Measurements from ENCODE around the gene SDK1. TPM values are rescaled to one million over a fixed set of nuclear protein-coding genes. Genes with fewer than 3 reads are reported as not detected.

Gene SDK1
- total and polyA plus RNA-seq, 10 of the 15 experiments (the other 5 are each of a cell fraction or from before 2014, with no cell fraction given) = 0.14 to 0.33 TPM; not detected in 8

DNA sequence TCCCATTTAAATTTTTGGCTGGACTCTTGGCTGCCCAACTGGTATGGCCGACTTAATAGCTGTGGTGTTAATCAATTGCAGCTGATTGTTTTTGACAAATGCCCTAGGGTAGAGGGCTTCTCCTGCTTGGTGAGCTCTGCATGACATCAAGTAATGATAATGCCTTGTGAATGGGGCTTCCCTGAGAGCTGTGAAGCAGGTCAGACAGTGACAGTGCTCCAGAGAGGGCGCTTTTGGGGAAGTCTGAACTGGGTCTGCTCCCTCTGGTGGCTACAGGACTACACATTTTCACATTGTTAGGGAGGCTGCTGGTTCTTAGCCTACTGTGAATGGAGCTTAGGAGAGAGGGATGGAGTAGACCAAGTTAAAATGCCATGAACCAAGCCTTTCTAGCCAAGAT is 98.8 kb downstream of the SDK1 start:
- Histone ChIP-seq H3K4me3 (no peak overlapping the region), H3K4me2 (ENCODE audit: control insufficient read depth, insufficient read depth) (no peak overlapping the region), H3K4me1 (ENCODE audit: control insufficient read depth, insufficient read depth, low read length) (no peaks in the 10 kb centered on the region), H3K9me3 (replicated peaks; ENCODE audit: control insufficient read depth, insufficient read depth, low read length) (no peaks in the 10 kb centered on the region), H3K79me2 (ENCODE audit: control insufficient read depth, insufficient read depth, low read length) (no peaks in the 10 kb centered on the region), H2AFZ (ENCODE audit: control insufficient read depth, low read depth, low read length) (no peak overlapping the region), H3K36me3 (ENCODE audit: control insufficient read depth in 2 of 2, insufficient read depth in 2 of 2, low read length in 1 of 2) (no peaks in the 10 kb centered on the region), H3K27me3 (replicated peaks in 1 of 2; ENCODE audit: control insufficient read depth in 2 of 2, insufficient read depth in 2 of 2, low read length in 1 of 2) (no peaks in the 10 kb centered on the region), H4K20me1 (ENCODE audit: control insufficient read depth, insufficient read depth) (no peaks in the 10 kb centered on the region), H3K27ac (ENCODE audit: control insufficient read depth, insufficient read depth) (no peak overlapping the region), H3K9ac (ENCODE audit: control insufficient read depth, insufficient read depth, low read length) (no peak overlapping the region)
- 0% methylated on average over 2 of the region's 2 CpGs for WGBS (ENCODE audit: insufficient coverage, insufficient replicate concordance, low lambda C conversion rate, missing lambda C conversion rate)
- DNase-seq (ENCODE audit: low read depth, low spot score) (no peak), FAIRE-seq (no peak), ATAC-seq (peak; percentile 46)
- in situ Hi-C loops (cut with MboI) (no loop called here), intact Hi-C loops (cut with micrococcal nuclease; ENCODE audit: unreplicated experiment) (loop anchor here (5.0 kb wide), 1 partner anchor 47 kb away; no protein-coding TSS in a partner anchor)
- ChIA-PET SMC1A (ENCODE audit: uncharacterized antibody, unreplicated experiment) (no interaction called here), POLR2A (no interaction called here), CTCF (interaction anchor here (0.7 to 1.7 kb wide), 5 partner anchors 10 to 535 kb away, joined by 3 to 5 read pairs (median 3); no protein-coding TSS in a partner anchor), RAD21 (ENCODE audit: unreplicated experiment) (no interaction called here)
- no peak for TF ChIP-seq CBX3 (IDR thresholded peaks at IDR 0.05; ENCODE audit: borderline replicate concordance, low read depth)
- TF ChIP-seq, protein P1, sequence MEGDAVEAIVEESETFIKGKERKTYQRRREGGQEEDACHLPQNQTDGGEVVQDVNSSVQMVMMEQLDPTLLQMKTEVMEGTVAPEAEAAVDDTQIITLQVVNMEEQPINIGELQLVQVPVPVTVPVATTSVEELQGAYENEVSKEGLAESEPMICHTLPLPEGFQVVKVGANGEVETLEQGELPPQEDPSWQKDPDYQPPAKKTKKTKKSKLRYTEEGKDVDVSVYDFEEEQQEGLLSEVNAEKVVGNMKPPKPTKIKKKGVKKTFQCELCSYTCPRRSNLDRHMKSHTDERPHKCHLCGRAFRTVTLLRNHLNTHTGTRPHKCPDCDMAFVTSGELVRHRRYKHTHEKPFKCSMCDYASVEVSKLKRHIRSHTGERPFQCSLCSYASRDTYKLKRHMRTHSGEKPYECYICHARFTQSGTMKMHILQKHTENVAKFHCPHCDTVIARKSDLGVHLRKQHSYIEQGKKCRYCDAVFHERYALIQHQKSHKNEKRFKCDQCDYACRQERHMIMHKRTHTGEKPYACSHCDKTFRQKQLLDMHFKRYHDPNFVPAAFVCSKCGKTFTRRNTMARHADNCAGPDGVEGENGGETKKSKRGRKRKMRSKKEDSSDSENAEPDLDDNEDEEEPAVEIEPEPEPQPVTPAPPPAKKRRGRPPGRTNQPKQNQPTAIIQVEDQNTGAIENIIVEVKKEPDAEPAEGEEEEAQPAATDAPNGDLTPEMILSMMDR (IDR thresholded peaks at IDR 0.05 in 2 of 3, conservative IDR thresholded peaks at IDR 0.05 in 1 of 3; ENCODE audit: control insufficient read depth in 2 of 3, extremely low read depth in 1 of 3, insufficient read depth in 1 of 3, low read depth in 3 of 3, low read length in 3 of 3) = peak; percentile 10 to 26 (median 10); a peak in 2 of 6 replicates
- BruUV-seq (replicated peaks) = no TSS peak

DNA sequence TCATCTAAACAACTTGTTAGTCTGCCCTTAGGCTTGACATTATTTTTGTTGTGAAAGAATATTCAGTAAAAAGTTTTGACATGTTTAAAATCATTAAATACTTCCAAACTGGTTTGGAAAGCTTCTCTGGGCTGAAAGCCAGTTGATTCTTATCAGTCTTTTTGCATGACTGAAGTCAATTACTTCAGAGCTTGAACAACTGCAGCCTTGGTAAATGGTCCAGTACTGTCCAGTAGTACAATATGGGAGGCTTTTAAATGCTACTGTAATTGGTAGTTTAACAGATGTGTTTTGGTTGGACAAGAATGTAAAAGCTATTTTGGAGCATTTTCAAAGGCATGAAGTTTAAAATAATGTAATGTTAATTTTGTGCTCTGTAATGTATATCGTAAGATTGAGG is 103.4 kb downstream of the SDK1 start:
- DNase-seq (ENCODE audit: low read depth, low spot score) (no peak), ATAC-seq (no peak), FAIRE-seq (no peak)
- Histone ChIP-seq H2AFZ (ENCODE audit: control insufficient read depth, low read depth, low read length) (no peak overlapping the region), H3K27ac (ENCODE audit: control insufficient read depth, insufficient read depth) (no peak overlapping the region), H3K4me2 (ENCODE audit: control insufficient read depth, insufficient read depth) (no peak overlapping the region), H3K36me3 (ENCODE audit: control insufficient read depth in 2 of 2, insufficient read depth in 2 of 2, low read length in 1 of 2) (no peaks in the 10 kb centered on the region), H3K79me2 (ENCODE audit: control insufficient read depth, insufficient read depth, low read length) (no peaks in the 10 kb centered on the region), H3K4me1 (ENCODE audit: control insufficient read depth, insufficient read depth, low read length) (no peaks in the 10 kb centered on the region), H3K4me3 (no peak overlapping the region), H4K20me1 (ENCODE audit: control insufficient read depth, insufficient read depth) (no peaks in the 10 kb centered on the region), H3K27me3 (replicated peaks in 1 of 2; ENCODE audit: control insufficient read depth in 2 of 2, insufficient read depth in 2 of 2, low read length in 1 of 2) (no peaks in the 10 kb centered on the region), H3K9ac (ENCODE audit: control insufficient read depth, insufficient read depth, low read length) (no peak overlapping the region), H3K9me3 (replicated peaks; ENCODE audit: control insufficient read depth, insufficient read depth, low read length) (no peaks in the 10 kb centered on the region)
- RAD21 ChIA-PET (ENCODE audit: unreplicated experiment) = no interaction called here
- no TSS peak for BruUV-seq (replicated peaks)
- in situ Hi-C loops (cut with MboI) = no loop called here
- POLR2A ChIA-PET = no interaction called here
- SMC1A ChIA-PET (ENCODE audit: uncharacterized antibody, unreplicated experiment) = interaction anchor here (0.5 kb wide), 1 partner anchor 23 kb away, joined by 3 read pairs; no protein-coding TSS in a partner anchor
- CTCF ChIA-PET = interaction anchor here (1.0 kb wide), 1 partner anchor 29 kb away, joined by 3 read pairs; no protein-coding TSS in a partner anchor
- 35% methylated on average over 1 of the region's 1 CpG for WGBS (ENCODE audit: insufficient coverage, insufficient replicate concordance, low lambda C conversion rate, missing lambda C conversion rate)
- intact Hi-C loops (cut with micrococcal nuclease; ENCODE audit: unreplicated experiment) = no loop called here
- no peak for TF ChIP-seq HDAC6 (IDR thresholded peaks at IDR 0.05; ENCODE audit: unreplicated experiment)
- TF ChIP-seq RAD21 (IDR thresholded peaks at IDR 0.05; ENCODE audit: insufficient read depth, low read depth, low read length) = no peak
- no peak for TF ChIP-seq YY1 (IDR thresholded peaks at IDR 0.05; ENCODE audit: low read depth, low read length)
- TF ChIP-seq, protein P2, sequence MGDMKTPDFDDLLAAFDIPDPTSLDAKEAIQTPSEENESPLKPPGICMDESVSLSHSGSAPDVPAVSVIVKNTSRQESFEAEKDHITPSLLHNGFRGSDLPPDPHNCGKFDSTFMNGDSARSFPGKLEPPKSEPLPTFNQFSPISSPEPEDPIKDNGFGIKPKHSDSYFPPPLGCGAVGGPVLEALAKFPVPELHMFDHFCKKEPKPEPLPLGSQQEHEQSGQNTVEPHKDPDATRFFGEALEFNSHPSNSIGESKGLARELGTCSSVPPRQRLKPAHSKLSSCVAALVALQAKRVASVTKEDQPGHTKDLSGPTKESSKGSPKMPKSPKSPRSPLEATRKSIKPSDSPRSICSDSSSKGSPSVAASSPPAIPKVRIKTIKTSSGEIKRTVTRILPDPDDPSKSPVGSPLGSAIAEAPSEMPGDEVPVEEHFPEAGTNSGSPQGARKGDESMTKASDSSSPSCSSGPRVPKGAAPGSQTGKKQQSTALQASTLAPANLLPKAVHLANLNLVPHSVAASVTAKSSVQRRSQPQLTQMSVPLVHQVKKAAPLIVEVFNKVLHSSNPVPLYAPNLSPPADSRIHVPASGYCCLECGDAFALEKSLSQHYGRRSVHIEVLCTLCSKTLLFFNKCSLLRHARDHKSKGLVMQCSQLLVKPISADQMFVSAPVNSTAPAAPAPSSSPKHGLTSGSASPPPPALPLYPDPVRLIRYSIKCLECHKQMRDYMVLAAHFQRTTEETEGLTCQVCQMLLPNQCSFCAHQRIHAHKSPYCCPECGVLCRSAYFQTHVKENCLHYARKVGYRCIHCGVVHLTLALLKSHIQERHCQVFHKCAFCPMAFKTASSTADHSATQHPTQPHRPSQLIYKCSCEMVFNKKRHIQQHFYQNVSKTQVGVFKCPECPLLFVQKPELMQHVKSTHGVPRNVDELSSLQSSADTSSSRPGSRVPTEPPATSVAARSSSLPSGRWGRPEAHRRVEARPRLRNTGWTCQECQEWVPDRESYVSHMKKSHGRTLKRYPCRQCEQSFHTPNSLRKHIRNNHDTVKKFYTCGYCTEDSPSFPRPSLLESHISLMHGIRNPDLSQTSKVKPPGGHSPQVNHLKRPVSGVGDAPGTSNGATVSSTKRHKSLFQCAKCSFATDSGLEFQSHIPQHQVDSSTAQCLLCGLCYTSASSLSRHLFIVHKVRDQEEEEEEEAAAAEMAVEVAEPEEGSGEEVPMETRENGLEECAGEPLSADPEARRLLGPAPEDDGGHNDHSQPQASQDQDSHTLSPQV (IDR thresholded peaks at IDR 0.05) = no peak
- no peak for TF ChIP-seq FOXK2 (IDR thresholded peaks at IDR 0.05)
- TF ChIP-seq, protein P3, sequence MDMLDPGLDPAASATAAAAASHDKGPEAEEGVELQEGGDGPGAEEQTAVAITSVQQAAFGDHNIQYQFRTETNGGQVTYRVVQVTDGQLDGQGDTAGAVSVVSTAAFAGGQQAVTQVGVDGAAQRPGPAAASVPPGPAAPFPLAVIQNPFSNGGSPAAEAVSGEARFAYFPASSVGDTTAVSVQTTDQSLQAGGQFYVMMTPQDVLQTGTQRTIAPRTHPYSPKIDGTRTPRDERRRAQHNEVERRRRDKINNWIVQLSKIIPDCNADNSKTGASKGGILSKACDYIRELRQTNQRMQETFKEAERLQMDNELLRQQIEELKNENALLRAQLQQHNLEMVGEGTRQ (IDR thresholded peaks at IDR 0.05; ENCODE audit: borderline replicate concordance, low read depth, low read length) = no peak

All from GM12878 (cell line).